Measurements from ENCODE around the gene ACTL8.

The ACTL8 gene

DNA sequence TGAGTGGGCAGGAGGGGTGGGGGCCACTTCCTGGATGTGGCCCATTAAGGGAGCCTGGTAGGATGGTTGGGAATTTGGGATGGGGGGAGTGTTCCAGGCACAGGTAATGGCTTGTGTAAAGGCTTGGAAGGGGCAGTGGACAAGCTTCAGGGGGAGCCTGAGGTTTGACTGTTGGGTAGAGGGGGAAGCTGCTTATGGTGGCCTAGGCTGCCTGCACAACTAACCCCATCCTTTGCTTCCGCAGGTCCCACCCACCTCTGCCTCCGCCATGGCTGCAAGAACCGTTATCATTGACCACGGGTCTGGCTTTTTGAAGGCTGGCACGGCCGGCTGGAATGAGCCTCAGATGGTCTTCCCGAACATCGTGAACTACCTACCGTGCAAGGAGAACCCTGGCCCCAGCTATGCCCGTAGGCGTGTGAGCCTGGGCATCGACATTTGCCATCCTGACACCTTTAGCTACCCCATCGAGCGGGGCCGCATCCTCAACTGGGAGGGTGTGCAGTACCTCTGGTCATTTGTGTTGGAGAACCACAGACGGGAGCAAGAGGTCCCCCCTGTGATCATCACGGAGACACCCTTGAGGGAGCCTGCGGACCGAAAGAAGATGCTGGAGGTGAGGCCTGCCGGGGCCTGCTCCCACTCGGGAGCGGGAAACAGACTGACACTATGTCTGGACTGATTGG, 67.8 kb downstream of the ACTL8 start:
- no peak overlapping the region for H3K27ac ChIP-seq (ENCODE audit: insufficient read depth, low read depth, low read length, poor library complexity, severe bottlenecking)
- WGBS, 2 experiments = 95 to 96% methylated on average over 22 of the region's 22 CpGs
- no peaks in the 10 kb centered on the region for H3K36me3 ChIP-seq (ENCODE audit: control insufficient read depth, insufficient read depth, low read length)
- no peak overlapping the region for H3K4me3 ChIP-seq (ENCODE audit: insufficient read depth, low read depth, low read length)
- H3K9me3 ChIP-seq (ENCODE audit: control insufficient read depth, low read length) = no peaks in the 10 kb centered on the region
- H3K4me1 ChIP-seq (ENCODE audit: control insufficient read depth, insufficient read depth, low read length) = peaks cover 9% of the 10 kb centered on the region
- H3K27me3 ChIP-seq (ENCODE audit: control insufficient read depth, insufficient read depth, low read length, poor library complexity, severe bottlenecking) = no peaks in the 10 kb centered on the region

DNA sequence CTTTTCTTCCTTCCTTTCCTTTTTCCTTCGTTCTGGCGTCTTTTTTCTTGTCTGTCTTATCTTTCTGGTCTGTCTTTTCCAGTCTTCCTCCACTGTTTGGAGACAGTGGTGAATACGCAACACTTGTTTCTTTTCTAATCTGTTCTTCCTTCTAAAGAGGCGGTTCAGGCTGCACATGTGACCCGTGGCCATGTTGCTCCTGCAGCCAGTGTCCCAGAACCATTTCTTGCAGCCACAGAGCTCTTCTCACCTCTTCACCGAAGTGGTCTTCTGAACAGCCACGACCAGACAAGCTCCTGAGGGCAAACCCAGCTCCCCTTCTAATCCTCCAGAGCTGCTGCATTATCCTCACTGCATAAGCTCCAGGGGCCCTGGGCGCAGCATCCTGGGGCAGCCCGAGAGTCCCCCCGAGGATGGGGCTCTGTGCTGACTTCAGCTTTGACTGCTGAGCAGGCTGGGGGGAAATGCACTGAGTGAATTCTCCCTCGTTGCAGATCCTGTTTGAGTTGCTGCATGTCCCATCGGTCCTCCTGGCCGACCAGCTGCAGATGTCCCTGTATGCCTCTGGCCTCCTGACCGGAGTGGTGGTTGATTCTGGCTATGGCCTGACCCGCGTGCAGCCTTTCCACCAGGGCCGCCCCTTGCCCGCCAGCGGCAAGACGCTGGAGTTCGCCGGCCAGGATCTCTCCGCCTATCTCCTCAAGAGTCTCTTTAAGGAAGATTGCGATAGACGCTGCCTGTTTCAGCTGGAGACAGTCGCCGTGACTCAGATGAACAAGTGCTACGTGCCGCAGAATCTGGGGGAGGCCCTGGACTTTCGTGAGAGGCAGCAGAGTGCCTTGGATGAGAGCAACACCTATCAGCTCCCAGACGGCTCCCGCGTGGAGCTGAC, 70.4 kb downstream of the ACTL8 start:
- H3K27ac ChIP-seq (ENCODE audit: insufficient read depth, low read depth, low read length, poor library complexity, severe bottlenecking) = no peak overlapping the region
- WGBS, 2 experiments = 91% methylated on average over 33 of the region's 33 CpGs
- no peaks in the 10 kb centered on the region for H3K4me1 ChIP-seq (ENCODE audit: control insufficient read depth, insufficient read depth, low read length)
- no peaks in the 10 kb centered on the region for H3K9me3 ChIP-seq (ENCODE audit: control insufficient read depth, low read length)
- H3K36me3 ChIP-seq (ENCODE audit: control insufficient read depth, insufficient read depth, low read length) = no peaks in the 10 kb centered on the region
- no peak overlapping the region for H3K4me3 ChIP-seq (ENCODE audit: insufficient read depth, low read depth, low read length)
- H3K27me3 ChIP-seq (ENCODE audit: control insufficient read depth, insufficient read depth, low read length, poor library complexity, severe bottlenecking) = no peaks in the 10 kb centered on the region

DNA sequence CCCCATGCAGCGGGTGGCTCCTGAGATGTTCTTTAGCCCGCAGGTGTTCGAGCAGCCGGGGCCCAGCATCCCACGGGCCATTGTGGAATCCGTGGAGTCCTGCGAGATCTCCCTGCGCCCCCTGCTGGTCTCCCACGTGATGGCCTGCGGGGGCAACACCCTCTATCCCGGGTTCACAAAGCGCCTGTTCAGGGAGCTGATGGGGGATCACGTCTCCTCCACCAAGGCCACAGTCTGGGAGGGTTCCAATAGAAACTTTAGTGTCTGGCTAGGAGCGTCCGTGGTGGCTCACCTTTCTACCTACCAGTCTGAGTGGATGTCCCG, 71.0 kb downstream of the ACTL8 start:
- no peaks in the 10 kb centered on the region for H3K9me3 ChIP-seq (ENCODE audit: control insufficient read depth, low read length)
- no peaks in the 10 kb centered on the region for H3K4me1 ChIP-seq (ENCODE audit: control insufficient read depth, insufficient read depth, low read length)
- H3K4me3 ChIP-seq (ENCODE audit: insufficient read depth, low read depth, low read length) = no peak overlapping the region
- H3K27me3 ChIP-seq (ENCODE audit: control insufficient read depth, insufficient read depth, low read length, poor library complexity, severe bottlenecking) = peaks cover 3% of the 10 kb centered on the region
- 55 to 57% methylated on average over 16 of the region's 16 CpGs for WGBS, 2 experiments
- H3K27ac ChIP-seq (ENCODE audit: insufficient read depth, low read depth, low read length, poor library complexity, severe bottlenecking) = no peak overlapping the region
- no peaks in the 10 kb centered on the region for H3K36me3 ChIP-seq (ENCODE audit: control insufficient read depth, insufficient read depth, low read length)

DNA sequence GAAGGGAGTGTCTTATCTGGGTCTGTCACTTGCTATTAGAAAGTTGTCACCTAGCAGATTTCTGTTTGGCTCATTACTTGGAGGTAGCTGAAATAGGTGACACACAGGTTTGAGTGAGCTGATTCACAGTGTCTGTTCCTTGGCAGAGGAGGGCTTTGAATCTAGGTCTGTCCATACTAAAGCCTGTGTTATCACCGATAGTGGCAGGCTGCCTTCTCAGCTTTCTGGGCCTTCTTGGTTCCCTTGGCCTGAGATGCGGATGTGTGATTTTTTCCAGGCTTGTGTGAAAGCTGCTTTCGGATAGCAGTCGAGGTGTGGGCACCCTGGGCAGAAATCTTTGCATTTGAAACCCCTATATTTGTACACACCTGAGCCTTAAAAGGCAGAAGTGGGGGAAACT, 73.9 kb downstream of the ACTL8 start:
- Histone ChIP-seq H3K36me3 (ENCODE audit: control insufficient read depth, insufficient read depth, low read length) (no peaks in the 10 kb centered on the region), H3K27ac (ENCODE audit: insufficient read depth, low read depth, low read length, poor library complexity, severe bottlenecking) (no peak overlapping the region), H3K4me3 (ENCODE audit: insufficient read depth, low read depth, low read length) (no peak overlapping the region), H3K9me3 (ENCODE audit: control insufficient read depth, low read length) (no peaks in the 10 kb centered on the region), H3K4me1 (ENCODE audit: control insufficient read depth, insufficient read depth, low read length) (no peaks in the 10 kb centered on the region), H3K27me3 (ENCODE audit: control insufficient read depth, insufficient read depth, low read length, poor library complexity, severe bottlenecking) (peaks cover 3% of the 10 kb centered on the region)
- 76 to 81% methylated on average over 4 of the region's 4 CpGs for WGBS, 2 experiments

DNA sequence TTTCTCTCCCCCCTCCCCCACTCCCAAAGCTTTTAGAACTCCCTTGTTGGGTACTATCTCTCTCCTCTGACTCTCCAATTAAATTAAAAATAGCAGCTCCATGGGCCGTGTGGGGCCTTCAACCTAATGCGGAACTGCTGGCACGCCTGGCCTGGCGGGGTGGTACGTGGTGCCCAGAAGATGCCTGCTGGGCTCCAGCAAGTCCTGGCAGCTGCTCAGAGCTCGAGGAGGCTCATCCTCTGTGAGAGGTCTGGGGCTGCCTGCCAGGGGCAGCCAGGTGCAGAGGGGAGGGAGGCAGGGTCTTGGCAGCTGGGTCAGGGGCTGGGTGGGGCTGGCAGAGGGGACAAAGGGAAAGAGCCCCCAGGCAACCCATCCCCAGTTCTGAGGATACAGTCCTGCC, 74.4 kb downstream of the ACTL8 start:
- Histone ChIP-seq H3K4me1 (ENCODE audit: control insufficient read depth, insufficient read depth, low read length) (no peaks in the 10 kb centered on the region), H3K27me3 (ENCODE audit: control insufficient read depth, insufficient read depth, low read length, poor library complexity, severe bottlenecking) (peaks cover 3% of the 10 kb centered on the region), H3K27ac (ENCODE audit: insufficient read depth, low read depth, low read length, poor library complexity, severe bottlenecking) (no peak overlapping the region), H3K36me3 (ENCODE audit: control insufficient read depth, insufficient read depth, low read length) (no peaks in the 10 kb centered on the region), H3K9me3 (ENCODE audit: control insufficient read depth, low read length) (no peaks in the 10 kb centered on the region), H3K4me3 (ENCODE audit: insufficient read depth, low read depth, low read length) (no peak overlapping the region)
- WGBS, 2 experiments = 84 to 86% methylated on average over 6 of the region's 6 CpGs

GRCh38 chr1:17831597-17831996, 76.5 kb downstream of the ACTL8 start:
- H3K4me3 ChIP-seq (ENCODE audit: insufficient read depth, low read depth, low read length) = no peak overlapping the region
- no peaks in the 10 kb centered on the region for H3K9me3 ChIP-seq (ENCODE audit: control insufficient read depth, low read length)
- H3K27me3 ChIP-seq (ENCODE audit: control insufficient read depth, insufficient read depth, low read length, poor library complexity, severe bottlenecking) = peaks cover 3% of the 10 kb centered on the region
- WGBS, 2 experiments = 58 to 61% methylated on average over 6 to 7 of the region's 7 CpGs
- H3K4me1 ChIP-seq (ENCODE audit: control insufficient read depth, insufficient read depth, low read length) = no peaks in the 10 kb centered on the region
- no peaks in the 10 kb centered on the region for H3K36me3 ChIP-seq (ENCODE audit: control insufficient read depth, insufficient read depth, low read length)
- H3K27ac ChIP-seq (ENCODE audit: insufficient read depth, low read depth, low read length, poor library complexity, severe bottlenecking) = no peak overlapping the region

DNA sequence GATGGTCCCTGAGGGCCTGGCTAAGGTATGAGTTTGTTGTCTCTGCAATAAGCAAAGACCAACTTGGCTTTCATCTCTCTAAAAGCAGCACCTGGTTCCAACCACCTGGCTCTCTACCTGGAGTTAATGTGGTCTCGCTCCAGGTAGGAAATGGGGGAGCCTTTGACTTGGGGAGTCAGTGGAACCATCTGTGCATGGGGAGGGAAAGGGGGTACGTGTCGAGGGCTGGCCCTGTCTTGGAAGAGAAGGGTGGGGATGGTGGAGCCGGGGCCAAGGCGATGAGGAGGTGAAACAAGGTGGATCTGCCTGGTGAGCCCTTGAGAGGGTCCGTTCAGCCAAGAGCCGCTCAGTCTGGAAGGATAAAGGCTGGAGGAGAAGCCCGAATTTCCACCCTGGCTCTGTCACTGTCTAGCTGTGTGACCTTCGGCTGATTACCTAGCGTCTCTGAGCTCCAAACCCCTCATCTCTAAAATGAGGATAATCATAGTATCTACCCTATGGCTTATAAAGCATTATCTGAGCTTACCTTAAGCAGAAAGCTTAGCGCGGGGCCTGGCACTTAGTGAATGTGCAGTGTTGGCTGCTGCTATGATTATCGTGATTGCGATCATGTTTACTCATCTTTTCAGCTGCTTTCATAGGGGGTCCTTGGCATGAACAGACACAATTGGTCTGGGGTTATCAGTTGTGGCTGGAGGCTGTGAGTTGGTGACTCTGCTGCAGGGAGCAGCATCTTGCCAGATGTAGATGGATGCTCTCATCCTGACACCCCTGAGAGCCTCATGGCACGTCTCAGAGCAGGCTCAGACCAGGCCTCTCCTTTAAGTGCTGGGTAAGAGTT, 78.7 kb downstream of the ACTL8 start:
- H3K27me3 ChIP-seq (ENCODE audit: control insufficient read depth, insufficient read depth, low read length, poor library complexity, severe bottlenecking) = peaks cover 3% of the 10 kb centered on the region
- no peak overlapping the region for H3K4me3 ChIP-seq (ENCODE audit: insufficient read depth, low read depth, low read length)
- no peaks in the 10 kb centered on the region for H3K36me3 ChIP-seq (ENCODE audit: control insufficient read depth, insufficient read depth, low read length)
- WGBS, 2 experiments = 93 to 94% methylated on average over 15 of the region's 15 CpGs
- H3K4me1 ChIP-seq (ENCODE audit: control insufficient read depth, insufficient read depth, low read length) = no peaks in the 10 kb centered on the region
- no peaks in the 10 kb centered on the region for H3K9me3 ChIP-seq (ENCODE audit: control insufficient read depth, low read length)
- no peak overlapping the region for H3K27ac ChIP-seq (ENCODE audit: insufficient read depth, low read depth, low read length, poor library complexity, severe bottlenecking)

- WGBS, 2 experiments = 83 to 89% methylated on average over 8 of the region's 8 CpGs
- H3K27me3 ChIP-seq (ENCODE audit: control insufficient read depth, insufficient read depth, low read length, poor library complexity, severe bottlenecking) = peaks cover 3% of the 10 kb centered on the region
- H3K27ac ChIP-seq (ENCODE audit: insufficient read depth, low read depth, low read length, poor library complexity, severe bottlenecking) = no peak overlapping the region
- H3K4me1 ChIP-seq (ENCODE audit: control insufficient read depth, insufficient read depth, low read length) = no peaks in the 10 kb centered on the region
- H3K36me3 ChIP-seq (ENCODE audit: control insufficient read depth, insufficient read depth, low read length) = no peaks in the 10 kb centered on the region
- H3K9me3 ChIP-seq (ENCODE audit: control insufficient read depth, low read length) = no peaks in the 10 kb centered on the region
- H3K4me3 ChIP-seq (ENCODE audit: insufficient read depth, low read depth, low read length) = no peak overlapping the region
Observed at GRCh38 chr1:17834561-17835100, 79.5 kb downstream of the ACTL8 start.

- 91 to 93% methylated on average over 12 of the region's 12 CpGs for WGBS, 2 experiments
- Histone ChIP-seq H3K27me3 (ENCODE audit: control insufficient read depth, insufficient read depth, low read length, poor library complexity, severe bottlenecking) (no peaks in the 10 kb centered on the region), H3K9me3 (ENCODE audit: control insufficient read depth, low read length) (no peaks in the 10 kb centered on the region), H3K4me1 (ENCODE audit: control insufficient read depth, insufficient read depth, low read length) (no peaks in the 10 kb centered on the region), H3K4me3 (ENCODE audit: insufficient read depth, low read depth, low read length) (no peak overlapping the region), H3K36me3 (ENCODE audit: control insufficient read depth, insufficient read depth, low read length) (no peaks in the 10 kb centered on the region), H3K27ac (ENCODE audit: insufficient read depth, low read depth, low read length, poor library complexity, severe bottlenecking) (no peak overlapping the region)
Observed at GRCh38 chr1:17837233-17838030, 82.3 kb downstream of the ACTL8 start.

Data from ectodermal cell (in vitro differentiated cells).